ENCODE results near the gene RAB4A.

RAB4A gene

GRCh38 chr1:229344139-229344538 lies 73.2 kb downstream of the RAB4A start:
- no peak for DNase-seq (ENCODE audit: low read depth)
- H3K4me3 ChIP-seq (ENCODE audit: control insufficient read depth, low read depth, low read length), result no peak overlapping the region; the same call in 1 of the 2 replicates
- no peak for TF ChIP-seq CTCF (IDR thresholded peaks at IDR 0.05; ENCODE audit: control insufficient read depth, insufficient read depth, low read depth, low read length, missing control alignments)

GRCh38 chr1:229344937-229345684 lies 74.2 kb downstream of the RAB4A start:
- TF ChIP-seq CTCF (IDR thresholded peaks at IDR 0.05; ENCODE audit: control insufficient read depth, insufficient read depth, low read depth, low read length, missing control alignments), result no peak
- H3K4me3 ChIP-seq (ENCODE audit: control insufficient read depth, low read depth, low read length), result no peak overlapping the region
- no peak for DNase-seq (ENCODE audit: low read depth)

- TF ChIP-seq CTCF (IDR thresholded peaks at IDR 0.05; ENCODE audit: control insufficient read depth, insufficient read depth, low read depth, low read length, missing control alignments), result no peak
- H3K4me3 ChIP-seq (ENCODE audit: control insufficient read depth, low read depth, low read length), result no peak overlapping the region
- DNase-seq (ENCODE audit: low read depth), result no peak
Observed at GRCh38 chr1:229347528-229347927, 76.6 kb downstream of the RAB4A start.

GRCh38 chr1:229349463-229350385 lies 78.8 kb downstream of the RAB4A start:
- no peak overlapping the region for H3K4me3 ChIP-seq (ENCODE audit: control insufficient read depth, low read depth, low read length)
- no peak for TF ChIP-seq CTCF (IDR thresholded peaks at IDR 0.05; ENCODE audit: control insufficient read depth, insufficient read depth, low read depth, low read length, missing control alignments)
- DNase-seq (ENCODE audit: low read depth), result no peak

- no peak for TF ChIP-seq CTCF (IDR thresholded peaks at IDR 0.05; ENCODE audit: control insufficient read depth, insufficient read depth, low read depth, low read length, missing control alignments)
- H3K4me3 ChIP-seq (ENCODE audit: control insufficient read depth, low read depth, low read length), result no peak overlapping the region
- DNase-seq (ENCODE audit: low read depth), result no peak
Observed at GRCh38 chr1:229352975-229353374, 82.1 kb downstream of the RAB4A start.

GRCh38 chr1:229354226-229354625 lies 83.3 kb downstream of the RAB4A start:
- DNase-seq (ENCODE audit: low read depth), result no peak
- no peak overlapping the region for H3K4me3 ChIP-seq (ENCODE audit: control insufficient read depth, low read depth, low read length)
- no peak for TF ChIP-seq CTCF (IDR thresholded peaks at IDR 0.05; ENCODE audit: control insufficient read depth, insufficient read depth, low read depth, low read length, missing control alignments)

All from AG09309 (cell line).